K562 (cell line): ENCODE measurements around the gene SEZ6L.

Experiments
- ETV5 ChIP-seq: sonication (generic); formaldehyde crosslinking; IDR thresholded peaks from 2 replicates; pipeline ENCODE4 v1.4.0; 2020; ENCODE audit warnings: low read depth, mild to moderate bottlenecking, missing genetic modification reagents
- TAF7 ChIP-seq: fragments of 450-650 bp; IDR thresholded peaks from 2 replicates; pipeline ENCODE4 v1.6.1; 2016; ENCODE audit warnings: missing genetic modification characterization, missing compliant biosample characterization
- USF2 ChIP-seq: sonication (generic); formaldehyde crosslinking; IDR thresholded peaks from 2 replicates; pipeline ENCODE4 v1.5.0; 2020; ENCODE audit warnings: missing genetic modification reagents

DNA sequence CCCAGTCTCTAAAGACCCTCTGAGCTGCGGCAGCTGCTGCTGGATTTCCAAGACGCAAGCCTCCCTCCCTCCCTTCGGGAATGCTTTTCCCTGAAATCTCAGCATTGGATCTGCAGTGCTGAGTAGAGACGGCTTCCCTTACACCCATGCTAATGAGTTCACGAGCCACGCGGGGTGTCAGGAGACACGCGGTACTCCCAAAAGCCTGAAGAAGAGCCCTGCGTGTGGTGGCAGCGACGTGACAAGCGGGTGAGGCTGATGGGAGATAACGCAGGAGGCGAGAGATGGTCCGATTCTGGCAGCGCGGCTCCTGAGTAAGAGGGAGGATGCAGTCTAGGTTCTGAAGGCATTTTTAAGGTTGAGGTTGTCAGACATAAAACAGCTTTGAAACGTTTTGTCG, 185.4 kb downstream of the SEZ6L start:
- no peak for TF ChIP-seq ETV5 (CRISPR knock-in tag)
- TF ChIP-seq USF2: no peak
- no peak for TF ChIP-seq TAF7
